Measurements from ENCODE around the gene NFATC2.

NFATC2 gene

GRCh38 chr20:51481341-51481914, 61.1 kb downstream of the NFATC2 start:
- TF ChIP-seq, protein P1, sequence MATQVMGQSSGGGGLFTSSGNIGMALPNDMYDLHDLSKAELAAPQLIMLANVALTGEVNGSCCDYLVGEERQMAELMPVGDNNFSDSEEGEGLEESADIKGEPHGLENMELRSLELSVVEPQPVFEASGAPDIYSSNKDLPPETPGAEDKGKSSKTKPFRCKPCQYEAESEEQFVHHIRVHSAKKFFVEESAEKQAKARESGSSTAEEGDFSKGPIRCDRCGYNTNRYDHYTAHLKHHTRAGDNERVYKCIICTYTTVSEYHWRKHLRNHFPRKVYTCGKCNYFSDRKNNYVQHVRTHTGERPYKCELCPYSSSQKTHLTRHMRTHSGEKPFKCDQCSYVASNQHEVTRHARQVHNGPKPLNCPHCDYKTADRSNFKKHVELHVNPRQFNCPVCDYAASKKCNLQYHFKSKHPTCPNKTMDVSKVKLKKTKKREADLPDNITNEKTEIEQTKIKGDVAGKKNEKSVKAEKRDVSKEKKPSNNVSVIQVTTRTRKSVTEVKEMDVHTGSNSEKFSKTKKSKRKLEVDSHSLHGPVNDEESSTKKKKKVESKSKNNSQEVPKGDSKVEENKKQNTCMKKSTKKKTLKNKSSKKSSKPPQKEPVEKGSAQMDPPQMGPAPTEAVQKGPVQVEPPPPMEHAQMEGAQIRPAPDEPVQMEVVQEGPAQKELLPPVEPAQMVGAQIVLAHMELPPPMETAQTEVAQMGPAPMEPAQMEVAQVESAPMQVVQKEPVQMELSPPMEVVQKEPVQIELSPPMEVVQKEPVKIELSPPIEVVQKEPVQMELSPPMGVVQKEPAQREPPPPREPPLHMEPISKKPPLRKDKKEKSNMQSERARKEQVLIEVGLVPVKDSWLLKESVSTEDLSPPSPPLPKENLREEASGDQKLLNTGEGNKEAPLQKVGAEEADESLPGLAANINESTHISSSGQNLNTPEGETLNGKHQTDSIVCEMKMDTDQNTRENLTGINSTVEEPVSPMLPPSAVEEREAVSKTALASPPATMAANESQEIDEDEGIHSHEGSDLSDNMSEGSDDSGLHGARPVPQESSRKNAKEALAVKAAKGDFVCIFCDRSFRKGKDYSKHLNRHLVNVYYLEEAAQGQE (IDR thresholded peaks at IDR 0.05; ENCODE audit: insufficient read depth in 1 of 2, low read depth in 2 of 2, low read length in 2 of 2), result no peak
- no peak for TF ChIP-seq SIN3A (IDR thresholded peaks at IDR 0.05; ENCODE audit: borderline replicate concordance, insufficient read depth, low read length)
- no peak for TF ChIP-seq POLR2AphosphoS5 (IDR thresholded peaks at IDR 0.05; ENCODE audit: low read depth, low read length)
- no peak for TF ChIP-seq FOXP2 (optimal IDR thresholded peaks at IDR 0.05; ENCODE audit: borderline replicate concordance, extremely low read depth, extremely low read length, insufficient read depth)
- TF ChIP-seq TAF1 (IDR thresholded peaks at IDR 0.05; ENCODE audit: borderline replicate concordance, insufficient read depth, low read length), result no peak

GRCh38 chr20:51480507-51481270, 61.8 kb downstream of the NFATC2 start:
- no peak for TF ChIP-seq TAF1 (IDR thresholded peaks at IDR 0.05; ENCODE audit: borderline replicate concordance, insufficient read depth, low read length)
- no peak for TF ChIP-seq SIN3A (IDR thresholded peaks at IDR 0.05; ENCODE audit: borderline replicate concordance, insufficient read depth, low read length)
- TF ChIP-seq FOXP2 (optimal IDR thresholded peaks at IDR 0.05; ENCODE audit: borderline replicate concordance, extremely low read depth, extremely low read length, insufficient read depth), result no peak
- TF ChIP-seq POLR2AphosphoS5 (IDR thresholded peaks at IDR 0.05; ENCODE audit: low read depth, low read length), result no peak
- TF ChIP-seq, protein P1 (IDR thresholded peaks at IDR 0.05; ENCODE audit: insufficient read depth in 1 of 2, low read depth in 2 of 2, low read length in 2 of 2), result no peak

GRCh38 chr20:51473771-51474170, 68.7 kb downstream of the NFATC2 start:
- TF ChIP-seq FOXP2 (optimal IDR thresholded peaks at IDR 0.05; ENCODE audit: borderline replicate concordance, extremely low read depth, extremely low read length, insufficient read depth) (no peak), SIN3A (IDR thresholded peaks at IDR 0.05; ENCODE audit: borderline replicate concordance, insufficient read depth, low read length) (no peak), POLR2AphosphoS5 (IDR thresholded peaks at IDR 0.05; ENCODE audit: low read depth, low read length) (no peak), TAF1 (IDR thresholded peaks at IDR 0.05; ENCODE audit: borderline replicate concordance, insufficient read depth, low read length) (no peak)
- TF ChIP-seq, protein P1 (IDR thresholded peaks at IDR 0.05; ENCODE audit: insufficient read depth in 1 of 2, low read depth in 2 of 2, low read length in 2 of 2), result no peak

DNA sequence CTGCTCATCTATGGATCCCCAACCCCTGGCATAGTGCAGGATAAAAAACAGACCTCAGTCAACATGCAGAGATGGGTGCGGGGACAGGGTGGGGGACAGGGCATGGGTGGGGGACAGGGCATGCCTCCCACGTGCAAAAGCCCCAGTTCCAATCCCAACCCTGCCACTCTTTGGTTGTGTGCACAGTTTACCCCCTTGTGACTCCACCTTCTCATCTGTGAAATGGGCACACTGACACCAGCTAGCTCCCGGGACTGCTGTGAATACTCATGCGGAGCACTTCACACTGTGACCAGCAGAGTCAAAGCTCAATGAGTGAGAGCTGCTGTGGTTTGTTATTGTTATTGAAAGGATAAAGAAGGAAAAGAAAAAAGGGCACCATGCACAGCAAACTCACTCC, 69.3 kb downstream of the NFATC2 start:
- no peak for TF ChIP-seq SIN3A (IDR thresholded peaks at IDR 0.05; ENCODE audit: borderline replicate concordance, insufficient read depth, low read length)
- TF ChIP-seq FOXP2 (optimal IDR thresholded peaks at IDR 0.05; ENCODE audit: borderline replicate concordance, extremely low read depth, extremely low read length, insufficient read depth), result no peak
- TF ChIP-seq POLR2AphosphoS5 (IDR thresholded peaks at IDR 0.05; ENCODE audit: low read depth, low read length), result no peak
- TF ChIP-seq, protein P1 (IDR thresholded peaks at IDR 0.05; ENCODE audit: insufficient read depth in 1 of 2, low read depth in 2 of 2, low read length in 2 of 2), result no peak
- no peak for TF ChIP-seq TAF1 (IDR thresholded peaks at IDR 0.05; ENCODE audit: borderline replicate concordance, insufficient read depth, low read length)

Measured in PFSK-1 (cell line).